IPS-11a (cell line): ENCODE results near the gene STIL.
A peak's percentile ranks its signal among the peaks of the same experiment; 100 is the strongest.

ENCODE experiments used
- H3K4me3 ChIP-seq: one replicate; pipeline ENCODE4 v1.5.1; 2013; ENCODE audit warnings: low read depth, low read length, control low read depth

STIL gene

GRCh38 chr1:47238935-47239592 lies 74.9 kb downstream of the STIL start:
- H3K4me3 ChIP-seq: no peak overlapping the region

GRCh38 chr1:47235806-47236205 lies 78.1 kb downstream of the STIL start:
- H3K4me3 ChIP-seq: no peak overlapping the region

GRCh38 chr1:47235241-47235681 lies 78.7 kb downstream of the STIL start:
- no peak overlapping the region for H3K4me3 ChIP-seq

DNA sequence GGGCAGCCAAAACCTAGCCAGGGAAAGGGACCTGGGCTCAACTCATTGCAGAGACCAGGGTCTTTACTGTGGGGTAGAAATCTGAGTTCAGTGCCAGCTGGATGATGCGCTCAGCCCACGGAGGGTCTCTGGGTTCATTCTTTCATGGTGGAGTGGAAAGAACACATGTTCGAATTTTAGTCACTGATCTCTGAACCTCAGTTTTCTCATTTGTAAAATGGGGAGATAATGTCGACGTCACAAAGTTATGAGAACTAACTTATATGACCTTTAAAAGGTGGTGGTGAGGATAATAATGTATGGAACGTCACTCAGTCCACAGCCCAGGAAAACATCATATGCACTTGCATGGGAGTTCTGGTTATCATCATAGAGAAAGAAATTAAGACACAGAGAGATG lies 80.8 kb downstream of the STIL start:
- H3K4me3 ChIP-seq: no peak overlapping the region

GRCh38 chr1:47232187-47232874 lies 81.6 kb downstream of the STIL start, which contains the start of gene TAL1:
Gene TAL1 (minus strand): TSS chr1:47232225. CDS start chr1:47225888, 6,337 bp downstream.
- H3K4me3 ChIP-seq: peak within 1 kb of the TSS; percentile 8

GRCh38 chr1:47231301-47232186 lies 82.4 kb downstream of the STIL start:
- peak overlapping the region; percentile 4 for H3K4me3 ChIP-seq

- no peak overlapping the region for H3K4me3 ChIP-seq
Observed at GRCh38 chr1:47230692-47231300, 83.2 kb downstream of the STIL start.

GRCh38 chr1:47229886-47230691 lies 83.9 kb downstream of the STIL start:
- no peak overlapping the region for H3K4me3 ChIP-seq

DNA sequence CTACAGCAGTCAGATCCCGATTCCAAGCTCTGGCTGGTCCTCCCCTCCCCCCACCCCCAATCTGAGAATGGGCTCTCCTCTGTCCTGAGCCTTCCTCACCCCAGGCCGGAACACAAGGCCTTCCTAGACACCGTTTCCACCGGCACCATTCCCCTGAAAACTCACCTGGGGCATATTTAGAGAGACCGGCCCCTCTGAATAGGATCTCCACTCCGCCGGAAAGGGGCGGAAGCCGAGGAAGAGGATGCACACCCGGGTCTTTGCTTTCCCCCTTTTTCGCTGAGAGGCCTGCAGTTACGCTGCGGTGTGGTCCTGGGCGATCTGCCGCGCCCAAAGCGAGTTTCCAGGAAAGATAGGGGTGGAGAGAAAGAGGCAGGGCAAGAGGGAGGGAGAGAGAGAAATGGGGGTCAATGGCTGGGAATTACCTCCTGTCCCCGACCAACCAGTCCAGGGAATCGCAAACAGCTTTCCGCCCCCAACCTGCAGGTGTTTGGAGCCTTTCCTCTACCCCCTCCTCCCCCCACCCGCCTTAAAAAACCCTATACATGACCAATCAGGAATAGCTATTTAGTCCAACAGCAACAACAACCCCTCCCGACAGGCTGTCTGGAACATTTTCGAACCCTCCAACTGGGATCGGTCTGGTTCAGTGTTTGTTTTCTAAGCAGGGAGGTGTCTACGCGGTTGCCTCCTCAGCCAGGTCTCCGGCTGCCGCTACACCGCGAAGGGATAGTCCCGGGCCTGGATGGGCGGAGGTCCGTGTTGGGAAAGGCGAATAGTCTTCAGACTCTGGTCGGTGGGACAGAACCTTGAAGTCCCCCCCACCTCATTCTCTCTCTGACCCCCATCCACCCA lies 84.7 kb downstream of the STIL start:
- no peak overlapping the region for H3K4me3 ChIP-seq

GRCh38 chr1:47228644-47229030 lies 85.3 kb downstream of the STIL start:
- no peak overlapping the region for H3K4me3 ChIP-seq

- H3K4me3 ChIP-seq: no peak overlapping the region
Observed at GRCh38 chr1:47227341-47228232, 86.4 kb downstream of the STIL start.

DNA sequence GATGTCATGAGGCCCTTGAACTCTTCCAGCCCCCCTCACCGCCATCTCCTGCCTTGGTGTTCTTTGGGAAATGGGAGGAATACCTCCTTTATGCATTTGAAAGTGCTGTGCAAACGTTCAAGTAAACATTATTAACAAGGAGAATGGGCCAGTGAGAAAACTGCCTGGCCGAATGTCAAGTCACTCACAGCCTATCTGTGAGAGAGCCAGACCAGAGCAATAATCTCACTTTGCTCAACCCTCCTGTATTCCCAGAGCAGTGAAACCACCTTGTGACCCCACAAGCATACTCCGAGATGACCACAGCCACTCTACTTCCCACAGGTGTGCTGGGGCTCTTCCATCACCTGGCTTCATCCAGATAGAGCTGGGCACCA lies 87.1 kb downstream of the STIL start:
- H3K4me3 ChIP-seq: no peak overlapping the region

DNA sequence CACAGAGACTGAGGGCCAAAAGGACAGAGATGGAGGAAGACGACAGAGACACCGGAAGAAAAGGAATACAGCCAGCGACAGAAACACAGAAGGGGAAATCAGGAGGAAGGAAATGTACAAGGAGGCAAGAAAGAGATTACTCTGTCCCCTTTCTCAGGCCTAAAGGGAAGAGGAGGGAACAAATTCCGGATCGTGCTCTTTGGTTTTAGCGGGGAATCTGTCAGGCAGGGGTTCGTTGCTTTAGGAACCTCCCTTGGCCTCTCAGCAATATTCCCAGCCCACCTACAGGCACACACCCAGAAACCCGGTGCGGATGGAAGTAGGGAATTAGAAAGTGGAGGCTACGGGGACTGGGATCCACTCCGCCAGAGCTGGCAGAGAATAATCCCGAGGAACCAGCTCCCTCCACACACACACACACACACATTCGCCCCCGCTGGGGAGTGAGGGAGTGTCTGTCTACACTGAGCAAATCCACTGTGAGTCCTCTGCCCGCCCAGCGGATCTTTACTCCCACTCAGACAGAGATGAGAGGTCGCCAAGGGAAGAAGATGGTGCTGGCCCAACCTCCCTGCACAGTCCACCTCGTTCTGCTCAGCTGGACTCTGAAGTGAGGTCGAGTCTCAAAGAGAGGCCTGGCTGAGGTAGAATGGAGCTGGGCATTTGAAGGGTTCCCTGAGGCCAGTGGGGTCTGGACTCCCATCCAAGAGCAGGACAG lies 87.7 kb downstream of the STIL start:
- no peak overlapping the region for H3K4me3 ChIP-seq

- no peak overlapping the region for H3K4me3 ChIP-seq
Observed at GRCh38 chr1:47225430-47226100, 88.4 kb downstream of the STIL start.

GRCh38 chr1:47224676-47225399 lies 89.1 kb downstream of the STIL start:
- H3K4me3 ChIP-seq: no peak overlapping the region

DNA sequence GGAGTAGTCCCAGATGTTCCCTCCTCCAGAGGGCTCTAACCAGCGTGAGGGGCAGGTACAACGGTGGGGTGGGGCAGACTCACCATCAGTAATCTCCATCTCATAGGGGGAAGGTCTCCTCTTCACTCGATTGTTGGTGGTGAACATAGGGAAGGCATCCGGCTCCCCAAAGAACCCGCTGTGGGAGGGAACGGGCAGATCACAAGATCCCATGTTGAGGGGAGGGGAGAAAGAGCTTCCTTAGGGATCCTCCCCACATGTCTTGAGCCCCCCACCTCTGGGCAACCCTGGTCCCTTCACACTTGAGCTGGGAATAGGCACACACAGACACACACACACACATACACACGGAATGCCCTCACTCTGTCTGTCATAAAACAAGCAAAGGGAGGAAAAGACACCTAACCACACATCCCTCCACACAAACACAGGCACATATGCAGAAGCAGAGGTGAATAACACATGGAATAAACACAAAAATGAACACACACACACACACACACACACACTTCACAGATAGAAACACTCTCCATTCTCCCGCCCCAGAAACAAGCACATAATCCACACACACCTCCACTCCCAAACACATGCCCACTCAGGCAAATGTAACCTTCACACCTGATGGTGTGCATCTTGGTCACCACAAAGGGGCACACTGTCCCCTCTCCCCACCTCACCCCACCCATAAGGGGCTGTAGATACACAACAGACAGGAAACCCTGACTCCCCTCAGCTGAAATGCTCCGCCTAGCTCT lies 89.8 kb downstream of the STIL start:
- H3K4me3 ChIP-seq: no peak overlapping the region
